Kidney (tissue), 14 donors: ENCODE data around the gene LGI2. TPM values are rescaled to one million over a fixed set of nuclear protein-coding genes. Genes with fewer than 3 reads are reported as not detected.

Experiments used
- DNase-seq, 5 donors: peaks; one replicate each; pipeline ENCODE4 v3.0.0-alpha.2; 2013 to 2020
- FAIRE-seq: peaks from 2 replicates; lab custom pipeline; 2012; peaks lifted over from hg19 to GRCh38; lab: Jason Lieb, UNC
- H3K27ac ChIP-seq, 2 donors: one replicate each; pipeline ENCODE4 v1.7.0; 2013; ENCODE audit warnings: low read depth in 2 of 2, low read length in 2 of 2, inconsistent platforms in 1 of 2
- H3K27me3 ChIP-seq: one replicate; pipeline ENCODE4 v1.7.1; 2013; ENCODE audit warnings: low read length, inconsistent platforms; ENCODE audit not compliant: control insufficient read depth, insufficient read depth
- H3K36me3 ChIP-seq, 3 donors: one replicate each; pipeline versions ENCODE4 v1.7.0 to v1.7.1; 2013; ENCODE audit warnings: low read length in 3 of 3, control low read depth in 1 of 3, inconsistent platforms in 1 of 3; ENCODE audit not compliant: insufficient read depth in 3 of 3, control insufficient read depth in 2 of 3
- H3K4me1 ChIP-seq, 3 donors: one replicate each; pipeline versions ENCODE4 v1.7.0 to v1.7.1; 2013; ENCODE audit warnings: low read length in 3 of 3, inconsistent platforms in 1 of 3, low read depth in 1 of 3; ENCODE audit not compliant: control insufficient read depth in 2 of 3, insufficient read depth in 2 of 3
- H3K4me3 ChIP-seq, 3 donors: one replicate each; pipeline versions ENCODE4 v1.7.0 to v1.8.1; 2013; ENCODE audit warnings: low read length in 3 of 3, control low read depth in 1 of 3, inconsistent platforms in 1 of 3
- H3K9ac ChIP-seq, 3 donors: one replicate each; pipeline versions ENCODE4 v1.7.0 to v1.7.1; 2013; ENCODE audit warnings: low read length in 3 of 3, control low read depth in 1 of 3, inconsistent platforms in 1 of 3
- H3K9me3 ChIP-seq, 3 donors: one replicate each; pipeline versions ENCODE4 v1.7.0 to v1.7.1; 2013; ENCODE audit warnings: low read length in 3 of 3, control low read depth in 1 of 3, inconsistent platforms in 1 of 3; ENCODE audit not compliant: control insufficient read depth in 2 of 3, insufficient read depth in 1 of 3
- CTCF ChIP-seq: IDR thresholded peaks from 3 replicates; pipeline ENCODE4 v1.5.1; 2012; ENCODE audit warnings: mild to moderate bottlenecking, moderate library complexity, borderline replicate concordance; ENCODE audit not compliant: insufficient read depth; ENCODE audit errors: extremely low read depth
- intact Hi-C: fragments of 100-400 bp; cut with DNase I; formaldehyde crosslinking; loops from one replicate; pipeline ENCODE4 v1.11.1; 2022
- polyA plus RNA-seq: library from polyadenylated mRNA; stranded (reverse); fragments of 350-450 nt; fragmentation: Illumina TruSeq; extraction: RNeasy Lipid Tissue Mini Kit (QIAGEN cat#74804); gene quantifications from one replicate; pipeline ENCODE4 v1.2.3, GENCODE V29; 2014; ENCODE audit warnings: low read depth, low replicate concordance; ENCODE audit not compliant: insufficient read depth
- total RNA-seq: library from RNA; stranded (reverse); fragmentation: NEBNext Ultra II Directional; extraction: Animal tissue kit (Norgen Biotek cat#: 25700); gene quantifications from one replicate; pipeline ENCODE4 v1.2.1, GENCODE V29; 2021
- donor health status: control.
- donor health status: control.
- donor health status: control.
- donor health status: control.
- donor health status: control.
- donor health status: DM: yes; HTN: yes; CAD: no.
- donor health status: Normal renal cell carcinoma (clear cell type).

The LGI2 gene
- total and polyA plus RNA-seq, 2 donors from 2014 or later, result 4.8 to 7.5 TPM

- Histone ChIP-seq H3K9ac (no peak overlapping the region), H3K27me3 (no peaks in the 10 kb centered on the region), H3K9me3 (no peaks in the 10 kb centered on the region), H3K4me1 (peaks cover 0 to 12% (median 0%) of the 10 kb centered on the region in 3 donors), H3K27ac (no peak overlapping the region), H3K4me3 (no peak overlapping the region), H3K36me3 (no peaks in the 10 kb centered on the region)
- intact Hi-C loops, result no loop called here
- DNase-seq (no peak), FAIRE-seq (no peak)
- no peak for TF ChIP-seq CTCF
These were observed 32.4 kb upstream of the LGI2 start for GRCh38 chr4:25063116-25063515.

- Histone ChIP-seq H3K9me3 (no peaks in the 10 kb centered on the region), H3K4me1 (peaks cover 0 to 12% (median 0%) of the 10 kb centered on the region in 3 donors), H3K9ac (no peak overlapping the region), H3K27me3 (no peaks in the 10 kb centered on the region), H3K27ac (no peak overlapping the region), H3K4me3 (no peak overlapping the region), H3K36me3 (no peaks in the 10 kb centered on the region)
- no peak for DNase-seq
- TF ChIP-seq CTCF, result no peak
- intact Hi-C loops, result no loop called here
- no peak for FAIRE-seq
These were observed 31.4 kb upstream of the LGI2 start for GRCh38 chr4:25062098-25062497.

- intact Hi-C loops, result no loop called here
- no peak overlapping the region for H3K27ac ChIP-seq
- H3K4me1 ChIP-seq, result peaks cover 0 to 12% (median 0%) of the 10 kb centered on the region in 3 donors
These were observed 30.9 kb upstream of the LGI2 start for GRCh38 chr4:25061602-25062001.

More at GRCh38 chr4:25061602-25062001, 30.9 kb upstream of the LGI2 start:
- DNase-seq (no peak), FAIRE-seq (no peak)
- Histone ChIP-seq H3K36me3 (no peaks in the 10 kb centered on the region), H3K9ac (no peak overlapping the region), H3K4me3 (no peak overlapping the region), H3K27me3 (no peaks in the 10 kb centered on the region), H3K9me3 (no peaks in the 10 kb centered on the region)
- no peak for TF ChIP-seq CTCF
